Breast epithelium (tissue), 3 donors: ENCODE results near the gene NKX2-2.

ENCODE experiments used
- CTCF ChIP-seq, 3 donors: fragments of 450-650 bp; IDR thresholded peaks; one replicate each; pipeline ENCODE4 v1.5.1; 2016 to 2017; ENCODE audit warnings: antibody characterized with exemption in 3 of 3, mild to moderate bottlenecking in 3 of 3, moderate library complexity in 3 of 3
- POLR2A ChIP-seq: fragments of 450-650 bp; IDR thresholded peaks from one replicate; pipeline ENCODE4 v1.6.1; 2016; ENCODE audit warnings: antibody characterized with exemption, mild to moderate bottlenecking, moderate library complexity
- POLR2AphosphoS5 ChIP-seq, 3 donors: sonication (generic); formaldehyde crosslinking; IDR thresholded peaks; one replicate each; pipeline ENCODE4 v1.6.1; 2017; ENCODE audit warnings: antibody characterized with exemption in 3 of 3

- TF ChIP-seq POLR2A (no peak), CTCF (IDR thresholded peaks at IDR 0.05) (no peak), POLR2AphosphoS5 (IDR thresholded peaks at IDR 0.05) (no peak)
Measured at GRCh38 chr20:21498195-21498594, 15.7 kb downstream of the NKX2-2 start.
